CD4-positive, alpha-beta T cell treated with Interleukin-6 for 4 hours (primary cell): ENCODE results near the gene ALDH18A1.
"Not testable (repeated sequence)": the region's sequence is repeated elsewhere in the genome, so short reads cannot be mapped to it uniquely, and the experiment has no call there.

Source experiments
- DNase-seq: peaks from one replicate; pipeline ENCODE4 v3.0.0-alpha.2; 2020; ENCODE audit warnings: mixed read lengths

The ALDH18A1 gene

DNA sequence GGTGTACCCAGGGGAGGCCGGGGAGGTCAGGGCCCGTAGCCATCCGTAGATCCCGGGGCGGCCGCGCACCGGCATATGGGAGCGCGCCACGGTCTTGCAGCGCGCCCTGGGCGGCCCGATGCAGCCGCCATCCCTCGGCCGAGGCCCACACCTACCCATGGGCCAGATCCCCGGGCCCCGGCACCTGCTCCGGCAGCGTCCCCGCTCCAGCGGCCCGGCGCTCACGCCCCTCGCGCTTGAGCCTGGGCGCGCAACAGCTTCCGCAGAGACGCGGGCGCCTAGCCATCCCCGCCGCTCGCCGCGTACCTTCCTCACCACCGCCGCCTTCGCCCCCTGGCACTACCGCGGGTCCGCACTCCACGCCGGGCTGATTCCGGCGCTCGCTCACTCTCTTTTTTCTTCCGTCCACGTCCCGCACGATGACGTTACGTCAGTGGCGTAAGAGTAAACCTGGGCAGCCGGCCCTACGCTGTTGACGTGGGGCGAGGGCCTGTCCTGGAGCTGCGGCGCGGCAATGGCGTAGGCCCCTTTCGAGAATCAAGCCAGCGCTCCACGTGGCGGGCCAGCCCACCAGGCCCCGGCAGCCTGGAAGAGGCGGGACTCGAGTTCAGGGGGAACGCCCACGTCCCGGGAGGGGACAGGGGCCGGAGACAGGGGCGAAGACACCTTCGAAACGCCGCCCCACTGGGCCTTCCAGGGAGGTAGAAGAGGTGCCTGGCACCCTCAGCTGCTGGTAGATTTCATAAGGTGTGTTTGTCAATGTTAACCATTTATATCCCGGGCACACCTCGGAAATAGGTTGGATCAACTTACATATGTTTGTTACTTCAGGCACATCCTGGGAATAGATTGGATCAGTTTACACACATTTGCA is at the start of gene ALDH18A1:
TSS of gene ALDH18A1 (minus strand) at position 421 of the 874 bp plus-strand sequence. CDS start 3,334 bp downstream, outside the sequence.
- peak; percentile 94 for DNase-seq

- no peak for DNase-seq
These were observed 41.9 kb upstream of the ALDH18A1 start for GRCh38 chr10:95698415-95698814.

DNA sequence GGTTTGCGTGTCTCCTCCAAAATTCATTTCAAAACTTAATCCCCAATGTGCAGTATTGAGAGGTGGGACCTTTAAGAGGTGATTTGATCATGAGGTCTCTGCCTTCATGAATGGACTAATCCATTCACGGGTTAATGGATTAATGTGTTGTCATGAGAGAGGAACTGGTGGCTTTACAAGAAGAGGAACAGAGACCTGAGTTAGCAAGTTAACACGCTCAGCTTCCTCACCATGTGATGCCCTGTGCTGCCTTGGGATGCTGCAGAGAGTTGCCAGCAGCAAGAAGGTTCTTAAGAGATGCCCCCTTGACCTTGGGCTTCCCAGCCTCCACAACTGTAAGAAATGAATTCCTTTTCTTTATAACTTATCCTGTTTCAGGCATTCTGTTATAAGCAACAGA is 40.9 kb upstream of the ALDH18A1 start:
- no peak for DNase-seq

GRCh38 chr10:95694665-95695064 is 38.2 kb upstream of the ALDH18A1 start:
- DNase-seq: no peak

DNA sequence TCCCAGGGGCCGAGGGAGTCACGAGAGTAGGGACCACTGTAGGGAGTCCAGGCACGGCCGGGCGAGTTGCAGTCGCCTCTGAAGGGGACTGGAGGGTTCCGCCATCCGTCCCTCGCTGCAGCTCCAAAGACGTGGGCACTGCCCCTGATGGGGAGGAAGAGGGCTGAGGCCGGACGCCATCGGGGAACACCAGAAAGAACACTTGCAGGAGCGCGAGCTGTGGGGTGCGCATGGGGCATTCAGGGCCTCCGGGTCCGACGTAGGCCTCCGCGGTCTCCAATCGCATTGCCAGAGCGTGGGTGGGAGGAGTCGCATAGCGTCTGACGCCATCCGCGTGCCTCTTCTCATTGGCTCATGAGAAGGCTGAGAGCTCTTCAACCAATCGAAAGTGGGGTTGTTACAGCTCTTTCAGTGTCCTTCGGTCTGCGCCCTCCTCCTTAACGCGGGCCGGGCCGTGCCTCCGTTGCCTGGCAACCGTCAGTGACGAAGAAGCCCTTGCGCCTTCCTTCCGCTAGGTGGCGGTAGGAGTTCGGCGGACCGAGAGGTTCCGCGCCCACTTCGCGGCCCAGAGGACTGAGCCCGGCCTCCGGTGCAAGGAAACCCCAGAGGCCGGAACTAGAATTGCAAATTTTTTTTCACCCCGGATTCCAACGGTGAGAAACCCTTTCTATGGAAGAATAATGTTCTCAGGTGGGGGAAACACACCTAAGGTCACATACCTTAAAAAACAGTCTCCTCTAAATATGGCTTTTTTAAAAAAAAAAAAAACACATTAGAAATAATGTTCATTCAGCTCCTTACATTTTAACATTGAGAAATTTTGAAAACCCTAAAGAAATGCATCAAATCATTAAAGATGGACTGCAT is 37.4 kb upstream of the ALDH18A1 start, which contains the start of gene TCTN3:
TSS of gene TCTN3 (minus strand) at position 260 of the 867 bp plus-strand sequence. CDS start at position 232, 28 bp downstream.
- DNase-seq: peak; percentile 94

GRCh38 chr10:95693071-95693667 is 36.7 kb upstream of the ALDH18A1 start:
- no peak for DNase-seq

DNA sequence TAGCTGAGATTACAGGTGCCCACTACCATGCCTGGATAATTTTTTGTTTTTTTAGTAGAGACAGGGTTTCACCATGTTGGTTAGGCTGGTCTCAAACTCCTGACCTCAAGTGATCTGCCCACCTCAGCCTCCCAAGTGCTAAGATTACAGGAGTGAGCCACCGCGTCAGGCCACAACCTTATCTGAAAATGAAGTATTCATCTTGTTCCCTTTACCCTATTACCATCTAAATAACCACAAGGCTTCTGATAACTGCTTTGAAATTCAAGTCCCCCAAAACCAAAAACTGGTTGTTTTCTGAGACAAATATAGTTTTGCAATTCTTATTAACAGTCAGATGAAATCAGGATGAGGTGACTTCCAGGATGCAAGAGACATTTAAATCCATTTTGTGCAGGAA is 34.8 kb upstream of the ALDH18A1 start:
- DNase-seq: no peak

DNA sequence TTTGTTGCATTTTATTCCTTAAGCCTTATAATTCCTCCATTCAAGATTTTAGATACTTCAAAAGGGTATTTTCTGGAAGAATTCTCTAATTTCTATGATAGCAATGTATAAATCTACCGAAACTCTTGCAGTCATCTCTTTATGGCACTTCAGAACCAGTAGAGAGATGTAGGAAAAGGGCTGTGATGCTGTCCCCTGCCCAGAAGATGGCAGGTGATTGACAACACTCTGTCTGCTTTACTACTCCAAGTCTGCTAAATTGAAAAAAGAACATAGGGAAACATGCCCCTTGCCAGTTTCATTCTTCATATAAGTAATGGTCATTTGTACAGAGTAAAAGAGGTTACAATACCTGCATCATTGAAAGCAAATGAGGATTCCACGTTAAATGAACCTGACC is 32.1 kb upstream of the ALDH18A1 start:
- no peak for DNase-seq

GRCh38 chr10:95683966-95684365 is 27.5 kb upstream of the ALDH18A1 start:
- no peak for DNase-seq

DNA sequence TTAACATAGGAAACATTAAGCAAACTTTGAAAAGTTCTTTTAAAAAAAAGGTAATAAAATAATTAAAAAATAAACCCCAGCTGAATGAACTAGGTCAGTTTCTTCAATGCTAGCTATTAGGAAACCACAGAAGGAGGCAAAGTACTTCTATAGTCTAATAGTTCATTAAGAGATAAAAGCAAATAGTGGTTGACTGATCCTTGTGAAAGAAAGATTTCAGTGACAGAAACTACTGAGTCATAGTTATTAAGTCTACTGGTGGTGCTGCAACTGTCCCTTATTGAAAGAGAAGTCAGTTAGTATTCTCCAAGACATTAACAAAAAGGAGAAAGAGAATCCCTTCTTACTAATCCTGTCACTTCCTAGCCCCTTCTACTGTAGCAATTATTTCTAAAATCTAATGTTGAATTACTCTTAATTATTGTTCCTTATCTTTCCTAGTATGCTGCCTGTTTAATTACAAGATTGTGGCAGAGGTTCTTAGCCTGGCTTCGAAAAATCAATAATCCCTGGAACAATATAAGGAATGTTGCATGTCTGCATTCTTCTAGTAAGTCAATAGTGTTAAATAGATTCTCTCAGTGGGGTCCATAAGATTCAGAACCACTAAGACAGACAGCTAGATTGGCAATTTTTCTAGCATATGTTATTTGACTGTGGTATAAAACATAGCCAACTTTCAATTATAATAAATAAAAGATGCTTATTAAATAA is 19.0 kb upstream of the ALDH18A1 start:
- DNase-seq: no peak

GRCh38 chr10:95674643-95675042 is 18.1 kb upstream of the ALDH18A1 start:
- DNase-seq: no peak

DNA sequence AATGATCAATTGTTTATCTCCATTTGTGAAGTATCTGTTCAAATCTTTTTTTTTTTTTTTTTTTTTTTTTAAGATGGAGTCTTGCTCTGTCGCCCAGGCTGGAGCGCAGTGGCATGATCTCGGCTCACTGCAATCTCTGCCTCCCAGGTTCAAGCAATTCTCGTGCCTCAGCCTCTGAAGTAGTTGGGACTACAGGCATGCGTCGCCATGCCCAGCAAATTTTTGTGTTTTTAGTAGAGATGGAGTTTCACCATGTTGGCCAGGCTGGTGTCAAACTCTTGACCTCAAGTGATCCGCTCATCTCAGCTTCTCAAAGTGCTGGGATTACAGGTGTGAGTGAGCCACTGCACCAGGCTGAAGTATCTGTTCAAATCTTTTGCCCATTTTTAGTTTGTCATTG is 16.1 kb upstream of the ALDH18A1 start:
- DNase-seq: not testable (repeated sequence)

DNA sequence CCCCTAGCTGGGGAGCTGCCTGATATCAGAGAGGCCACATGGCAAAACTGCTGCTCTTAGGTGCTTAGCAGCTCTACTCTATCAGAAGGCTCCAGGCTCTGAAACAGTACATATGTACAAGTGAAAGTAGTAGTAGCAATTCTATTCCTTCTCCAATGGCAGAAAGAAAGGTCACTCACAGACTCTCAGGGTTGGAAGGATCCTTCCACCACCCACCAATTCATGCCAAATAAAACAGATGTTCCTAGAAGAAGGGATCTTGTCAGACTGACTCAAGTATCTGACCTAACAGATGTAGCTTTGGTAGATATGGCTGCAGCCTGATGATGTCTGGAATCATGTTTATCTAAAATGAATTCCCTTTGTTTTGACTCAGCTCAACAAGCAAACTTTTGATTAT is 8.0 kb upstream of the ALDH18A1 start:
- no peak for DNase-seq

DNA sequence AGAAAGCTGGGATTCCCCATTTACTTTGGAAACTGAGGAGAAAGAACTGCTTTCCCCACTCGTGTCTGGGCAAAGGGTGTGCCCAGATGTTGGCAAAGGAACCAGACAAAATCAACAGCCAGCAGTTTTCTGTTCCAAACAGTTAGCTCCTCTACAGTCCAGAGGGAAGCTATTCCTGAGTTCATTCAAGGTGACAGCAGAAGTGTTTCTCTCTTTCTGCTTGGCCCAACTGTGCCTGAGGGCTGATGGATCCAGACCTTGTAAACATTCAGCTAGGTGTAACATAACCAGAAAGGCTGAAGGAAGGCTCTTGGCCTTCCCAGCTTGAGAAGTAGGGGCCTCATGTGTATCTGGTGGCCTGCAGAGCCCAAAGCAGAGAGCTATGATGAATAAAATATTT is 7.0 kb upstream of the ALDH18A1 start:
- no peak for DNase-seq

GRCh38 chr10:95661818-95662217 is 5.3 kb upstream of the ALDH18A1 start:
- no peak for DNase-seq

DNA sequence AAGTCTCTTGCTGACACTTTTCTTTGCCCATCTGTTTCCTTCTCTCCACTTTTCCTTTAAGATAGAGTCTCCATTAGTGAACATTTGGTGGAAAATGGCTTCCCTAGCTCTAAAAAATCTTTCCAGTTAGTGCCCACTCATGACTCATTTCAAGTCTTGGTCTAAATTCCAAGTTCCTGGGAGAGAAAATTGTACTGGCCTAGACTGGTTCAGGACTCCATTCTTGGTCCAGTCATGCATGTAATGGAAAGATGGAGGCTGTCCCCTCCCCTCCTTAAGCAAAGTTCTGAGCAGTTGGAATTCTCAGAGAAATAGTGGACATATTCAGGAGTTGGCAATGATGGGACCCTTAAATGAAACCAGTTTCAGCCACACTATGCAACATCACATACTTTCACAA is 3.8 kb upstream of the ALDH18A1 start:
- no peak for DNase-seq

DNA sequence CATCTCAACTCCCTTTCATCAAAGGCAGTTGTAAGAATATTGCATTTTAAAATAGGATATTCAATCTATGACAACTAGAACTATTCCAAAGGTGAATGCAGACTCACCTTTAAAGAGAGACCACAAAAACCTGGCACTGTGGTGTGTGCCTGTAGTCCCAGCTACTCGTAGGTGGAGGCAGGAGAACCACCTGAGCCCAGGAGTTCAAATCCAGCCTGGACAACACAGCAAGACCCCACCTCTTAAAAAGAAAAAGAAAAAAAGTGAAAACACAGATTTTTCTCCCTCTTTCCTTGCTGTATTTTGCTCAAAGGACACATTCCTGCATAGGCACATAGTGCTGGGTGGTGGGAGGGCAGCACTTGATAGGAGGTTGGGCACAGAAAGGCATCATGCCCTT is 739 bp upstream of the ALDH18A1 start:
- no peak for DNase-seq

DNA sequence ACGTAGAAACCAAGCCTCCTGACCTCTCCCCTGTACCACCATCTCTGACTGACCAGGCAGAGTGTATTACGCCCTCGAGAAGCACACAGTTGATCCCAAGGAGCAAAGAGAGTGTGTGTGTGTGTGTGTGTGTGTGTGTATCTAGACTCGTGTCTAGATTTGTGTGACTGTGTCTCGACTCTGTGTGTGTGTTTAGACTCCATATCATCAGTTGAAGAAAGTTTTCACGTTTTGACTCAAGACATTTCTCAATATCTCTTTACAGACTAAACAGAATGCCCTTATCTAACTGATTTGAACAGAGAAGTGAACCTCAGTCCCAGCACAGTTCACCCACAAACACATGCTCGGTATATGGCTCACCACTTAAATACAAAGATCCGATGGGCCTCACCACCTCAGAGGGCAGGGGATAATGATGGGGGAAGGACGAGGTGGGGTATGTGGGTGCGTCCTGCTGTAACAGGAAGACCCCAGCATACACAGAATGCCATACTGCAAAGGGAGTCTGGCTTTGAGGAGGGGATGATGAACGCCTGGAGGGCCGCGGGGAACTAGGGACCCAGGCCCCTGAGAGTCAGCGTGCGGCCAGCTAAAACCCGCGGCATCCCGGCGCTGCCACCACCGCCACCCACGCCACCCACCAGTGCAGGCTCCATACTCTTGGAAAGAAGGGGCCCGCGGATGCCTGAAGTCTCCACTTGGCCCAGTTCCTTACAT is 780 bp downstream of the ALDH18A1 start:
- DNase-seq: no peak

GRCh38 chr10:95653895-95654294 is 2.6 kb downstream of the ALDH18A1 start:
- DNase-seq: no peak

GRCh38 chr10:95651346-95652060 is 5.0 kb downstream of the ALDH18A1 start:
- no peak for DNase-seq

GRCh38 chr10:95650232-95650631 is 6.3 kb downstream of the ALDH18A1 start:
- no peak for DNase-seq
